Measurements from ENCODE around the gene NACA. TPM values are rescaled to one million over a fixed set of nuclear protein-coding genes. Genes with fewer than 3 reads are reported as not detected.

Gene NACA
- total and polyA plus RNA-seq, 5 donors from 2014 or later, result 920 to 1,280 (median 1,122) TPM

GRCh38 chr12:56723889-56724700, 1.0 kb downstream of the NACA start:
- Histone ChIP-seq H3K4me3 (ENCODE audit: low read depth, low read length) (peak overlapping the region; percentile 98), H3K36me3 (ENCODE audit: control insufficient read depth, insufficient read depth, low read length) (peaks cover 42% of the 10 kb centered on the region), H3K4me1 (ENCODE audit: control insufficient read depth, insufficient read depth, low read length, poor library complexity, severe bottlenecking) (peaks cover 59% of the 10 kb centered on the region), H3K9me3 (ENCODE audit: control insufficient read depth in 2 of 2, low read length in 2 of 2) (no peaks in the 10 kb centered on the region), H3K27me3 (ENCODE audit: control insufficient read depth, insufficient read depth, low read length) (no peaks in the 10 kb centered on the region), H3K27ac (ENCODE audit: insufficient read depth, low read length, poor library complexity, severe bottlenecking) (peak overlapping the region; percentile 91)
- no peaks in the 10 kb centered on the region for H3K27me3 Mint-ChIP-seq
- no peaks in the 10 kb centered on the region for H3K9me3 Mint-ChIP-seq
- peaks cover 36% of the 10 kb centered on the region for H3K36me3 Mint-ChIP-seq
- peak overlapping the region; percentile 93 to 100 (median 98) for H3K4me3 Mint-ChIP-seq
- DNase-seq (peak in 1 of 3 donors; percentile 12), ATAC-seq (ENCODE audit: low read depth in 2 of 2) (no peak)
- peaks cover 28 to 72% (median 51%) of the 10 kb centered on the region in 4 donors for H3K4me1 Mint-ChIP-seq
- H3K27ac Mint-ChIP-seq, result peak overlapping the region; percentile 98 to 99 (median 98)

DNA sequence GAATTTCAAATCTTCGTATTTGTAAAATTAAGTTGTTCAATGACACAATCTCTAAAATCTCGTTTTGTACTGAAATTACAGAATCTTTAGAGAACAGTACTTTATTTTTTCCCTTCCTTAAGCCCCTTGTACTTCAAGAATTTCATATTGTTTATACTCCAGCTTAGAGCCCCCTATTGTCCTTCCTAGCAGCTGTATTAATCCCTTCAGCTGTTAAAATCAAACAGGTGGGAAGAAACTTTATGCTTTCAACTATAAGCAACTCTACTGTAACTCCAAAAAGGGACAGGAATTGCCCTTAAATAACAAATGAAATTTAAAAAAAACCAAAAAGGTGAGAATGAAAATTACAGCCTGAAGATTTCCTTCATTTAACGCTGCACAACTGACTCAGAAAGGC, 1.7 kb downstream of the NACA start:
- Histone ChIP-seq H3K4me1 (ENCODE audit: control insufficient read depth, insufficient read depth, low read length, poor library complexity, severe bottlenecking) (peaks cover 66% of the 10 kb centered on the region), H3K27ac (ENCODE audit: insufficient read depth, low read length, poor library complexity, severe bottlenecking) (peak overlapping the region; percentile 91), H3K9me3 (ENCODE audit: control insufficient read depth in 2 of 2, low read length in 2 of 2) (no peaks in the 10 kb centered on the region), H3K36me3 (ENCODE audit: control insufficient read depth, insufficient read depth, low read length) (peaks cover 41% of the 10 kb centered on the region), H3K27me3 (ENCODE audit: control insufficient read depth, insufficient read depth, low read length) (no peaks in the 10 kb centered on the region), H3K4me3 (ENCODE audit: low read depth, low read length) (peak overlapping the region; percentile 98)
- ATAC-seq (ENCODE audit: low read depth in 2 of 2) (no peak), DNase-seq (no peak)
- Mint-ChIP-seq H3K4me1 (peaks cover 28 to 78% (median 57%) of the 10 kb centered on the region in 4 donors), H3K27ac (peak overlapping the region in 2 of 3 donors; percentile 98), H3K9me3 (no peaks in the 10 kb centered on the region), H3K4me3 (peak overlapping the region; percentile 93 to 100 (median 98)), H3K36me3 (peaks cover 40% of the 10 kb centered on the region), H3K27me3 (no peaks in the 10 kb centered on the region)

DNA sequence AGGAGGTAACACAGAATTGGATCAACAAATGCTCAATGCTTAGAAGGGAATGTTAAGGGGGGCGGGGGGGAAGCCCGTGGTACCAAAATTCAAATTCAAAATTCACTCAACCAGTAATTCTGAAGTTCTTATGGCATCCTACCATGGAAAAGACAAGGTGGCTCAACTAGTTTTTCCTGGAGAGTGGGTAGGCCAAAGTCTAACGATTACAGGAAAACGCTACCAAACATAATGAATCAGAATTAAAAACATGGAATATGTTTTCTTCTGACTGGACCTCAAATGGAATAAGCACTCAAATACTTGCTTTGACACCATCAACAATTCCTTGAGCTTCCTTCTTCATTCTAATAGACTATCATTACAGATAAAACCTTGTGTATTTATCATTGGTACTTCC, 2.3 kb downstream of the NACA start:
- peak overlapping the region; percentile 91 for H3K27ac ChIP-seq (ENCODE audit: insufficient read depth, low read length, poor library complexity, severe bottlenecking)
- no peak for ATAC-seq (ENCODE audit: low read depth in 2 of 2)
- Mint-ChIP-seq H3K27ac (peak overlapping the region; percentile 80 to 98 (median 93)), H3K4me1 (peaks cover 28 to 78% (median 57%) of the 10 kb centered on the region in 4 donors), H3K9me3 (no peaks in the 10 kb centered on the region), H3K27me3 (no peaks in the 10 kb centered on the region), H3K36me3 (peaks cover 40% of the 10 kb centered on the region), H3K4me3 (peak overlapping the region; percentile 93 to 100 (median 98))
- H3K4me3 ChIP-seq (ENCODE audit: low read depth, low read length), result peak overlapping the region; percentile 98
- no peaks in the 10 kb centered on the region for H3K9me3 ChIP-seq (ENCODE audit: control insufficient read depth in 2 of 2, low read length in 2 of 2)
- peaks cover 71% of the 10 kb centered on the region for H3K4me1 ChIP-seq (ENCODE audit: control insufficient read depth, insufficient read depth, low read length, poor library complexity, severe bottlenecking)
- H3K36me3 ChIP-seq (ENCODE audit: control insufficient read depth, insufficient read depth, low read length), result peaks cover 41% of the 10 kb centered on the region
- DNase-seq, result no peak
- H3K27me3 ChIP-seq (ENCODE audit: control insufficient read depth, insufficient read depth, low read length), result no peaks in the 10 kb centered on the region

DNA sequence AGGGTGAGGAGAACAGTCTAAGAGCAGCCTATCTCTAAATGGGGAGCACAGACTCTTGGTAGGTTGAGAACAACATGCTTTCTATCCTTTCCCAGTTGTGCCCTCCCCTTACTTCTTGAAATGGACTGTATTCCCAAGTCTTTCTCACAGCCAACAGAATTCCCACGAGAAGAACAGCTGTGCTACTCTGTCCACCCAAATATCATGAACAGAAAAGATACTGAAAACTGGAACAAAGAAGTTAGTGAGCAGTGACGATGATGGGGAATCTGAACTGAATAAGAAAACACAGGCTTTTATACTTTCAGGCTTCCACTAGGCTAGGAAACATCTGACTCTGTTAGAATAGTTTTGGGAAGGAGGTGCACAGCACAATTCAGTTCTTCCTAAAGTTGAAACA, 3.4 kb downstream of the NACA start:
- Mint-ChIP-seq H3K4me3 (peak overlapping the region; percentile 93 to 99 (median 96)), H3K27me3 (no peaks in the 10 kb centered on the region), H3K4me1 (peaks cover 28 to 79% (median 57%) of the 10 kb centered on the region in 4 donors), H3K27ac (peak overlapping the region; percentile 66 to 98 (median 94)), H3K9me3 (no peaks in the 10 kb centered on the region), H3K36me3 (peaks cover 40% of the 10 kb centered on the region)
- peaks cover 41% of the 10 kb centered on the region for H3K36me3 ChIP-seq (ENCODE audit: control insufficient read depth, insufficient read depth, low read length)
- DNase-seq (no peak), ATAC-seq (ENCODE audit: low read depth in 2 of 2) (no peak)
- H3K9me3 ChIP-seq (ENCODE audit: control insufficient read depth in 2 of 2, low read length in 2 of 2), result no peaks in the 10 kb centered on the region
- peaks cover 82% of the 10 kb centered on the region for H3K4me1 ChIP-seq (ENCODE audit: control insufficient read depth, insufficient read depth, low read length, poor library complexity, severe bottlenecking)
- peak overlapping the region; percentile 91 for H3K27ac ChIP-seq (ENCODE audit: insufficient read depth, low read length, poor library complexity, severe bottlenecking)
- peak overlapping the region; percentile 98 for H3K4me3 ChIP-seq (ENCODE audit: low read depth, low read length)
- no peaks in the 10 kb centered on the region for H3K27me3 ChIP-seq (ENCODE audit: control insufficient read depth, insufficient read depth, low read length)

DNA sequence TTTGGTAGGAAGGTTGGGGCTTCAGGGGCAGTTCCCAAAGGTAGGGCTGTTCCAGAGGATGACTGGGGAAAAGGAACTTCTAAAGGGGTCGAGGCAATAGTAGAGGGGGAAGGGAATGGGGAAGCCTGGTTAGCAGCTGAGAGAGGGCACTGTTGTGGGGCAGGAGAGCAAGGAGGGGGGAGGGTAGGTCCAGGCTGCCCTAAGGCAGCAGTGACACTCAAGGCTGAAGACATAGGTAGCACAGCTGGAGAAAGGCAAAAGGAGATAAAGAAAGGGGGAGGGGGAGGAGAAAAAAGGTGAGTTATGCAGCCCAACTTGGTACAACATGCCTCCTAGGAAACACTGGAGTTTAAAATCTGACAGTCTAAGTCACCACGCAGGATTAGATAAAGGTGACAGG, 3.9 kb downstream of the NACA start:
- Mint-ChIP-seq H3K9me3 (no peaks in the 10 kb centered on the region), H3K4me1 (peaks cover 28 to 83% (median 60%) of the 10 kb centered on the region in 4 donors), H3K27me3 (no peaks in the 10 kb centered on the region), H3K36me3 (peaks cover 43% of the 10 kb centered on the region), H3K27ac (peak overlapping the region; percentile 29 to 98 (median 94)), H3K4me3 (peak overlapping the region; percentile 76 to 96 (median 86))
- Histone ChIP-seq H3K27me3 (ENCODE audit: control insufficient read depth, insufficient read depth, low read length) (no peaks in the 10 kb centered on the region), H3K4me3 (ENCODE audit: low read depth, low read length) (peak overlapping the region; percentile 98), H3K9me3 (ENCODE audit: control insufficient read depth in 2 of 2, low read length in 2 of 2) (no peaks in the 10 kb centered on the region), H3K36me3 (ENCODE audit: control insufficient read depth, insufficient read depth, low read length) (peaks cover 46% of the 10 kb centered on the region), H3K27ac (ENCODE audit: insufficient read depth, low read length, poor library complexity, severe bottlenecking) (peak overlapping the region; percentile 56), H3K4me1 (ENCODE audit: control insufficient read depth, insufficient read depth, low read length, poor library complexity, severe bottlenecking) (peaks cover 87% of the 10 kb centered on the region)
- DNase-seq, result no peak
- ATAC-seq (ENCODE audit: low read depth in 2 of 2), result no peak

- Histone ChIP-seq H3K36me3 (ENCODE audit: control insufficient read depth, insufficient read depth, low read length) (peaks cover 51% of the 10 kb centered on the region), H3K27ac (ENCODE audit: insufficient read depth, low read length, poor library complexity, severe bottlenecking) (peak overlapping the region; percentile 56), H3K4me3 (ENCODE audit: low read depth, low read length) (peak overlapping the region; percentile 19), H3K27me3 (ENCODE audit: control insufficient read depth, insufficient read depth, low read length) (no peaks in the 10 kb centered on the region), H3K9me3 (ENCODE audit: control insufficient read depth in 2 of 2, low read length in 2 of 2) (no peaks in the 10 kb centered on the region), H3K4me1 (ENCODE audit: control insufficient read depth, insufficient read depth, low read length, poor library complexity, severe bottlenecking) (peaks cover 90% of the 10 kb centered on the region)
- Mint-ChIP-seq H3K27ac (peak overlapping the region; percentile 29 to 98 (median 94)), H3K4me1 (peaks cover 28 to 84% (median 62%) of the 10 kb centered on the region in 4 donors), H3K4me3 (peak overlapping the region; percentile 76 to 96 (median 78)), H3K36me3 (peaks cover 48% of the 10 kb centered on the region), H3K9me3 (no peaks in the 10 kb centered on the region), H3K27me3 (no peaks in the 10 kb centered on the region)
- no peak for ATAC-seq (ENCODE audit: low read depth in 2 of 2)
- DNase-seq, result peak in 1 of 3 donors; percentile 20
Measured at GRCh38 chr12:56720731-56721151, 4.4 kb downstream of the NACA start.

- Mint-ChIP-seq H3K27ac (peak overlapping the region; percentile 63 to 98 (median 94)), H3K4me3 (peak overlapping the region; percentile 36 to 65 (median 48)), H3K36me3 (peaks cover 52% of the 10 kb centered on the region), H3K4me1 (peaks cover 22 to 84% (median 59%) of the 10 kb centered on the region in 4 donors), H3K9me3 (no peaks in the 10 kb centered on the region), H3K27me3 (no peaks in the 10 kb centered on the region)
- H3K4me3 ChIP-seq (ENCODE audit: low read depth, low read length), result no peak overlapping the region
- ATAC-seq (ENCODE audit: low read depth in 2 of 2) (no peak), DNase-seq (no peak)
- H3K27ac ChIP-seq (ENCODE audit: insufficient read depth, low read length, poor library complexity, severe bottlenecking), result peak overlapping the region; percentile 23
- peaks cover 64% of the 10 kb centered on the region for H3K36me3 ChIP-seq (ENCODE audit: control insufficient read depth, insufficient read depth, low read length)
- H3K27me3 ChIP-seq (ENCODE audit: control insufficient read depth, insufficient read depth, low read length), result no peaks in the 10 kb centered on the region
- peaks cover 82% of the 10 kb centered on the region for H3K4me1 ChIP-seq (ENCODE audit: control insufficient read depth, insufficient read depth, low read length, poor library complexity, severe bottlenecking)
- H3K9me3 ChIP-seq (ENCODE audit: control insufficient read depth in 2 of 2, low read length in 2 of 2), result no peaks in the 10 kb centered on the region
Measured at GRCh38 chr12:56719056-56719455, 6.0 kb downstream of the NACA start.

Measured in CD4-positive, CD25-positive, alpha-beta regulatory T cell (primary cell).